Measurements from ENCODE around the gene KLHL7. TPM values are rescaled to one million over a fixed set of nuclear protein-coding genes. Genes with fewer than 3 reads are reported as not detected.
A peak's percentile ranks its signal among the peaks of the same experiment; 100 is the strongest.

Gene KLHL7
- total RNA-seq, 1 donor from 2014 or later: 1.2 TPM

GRCh38 chr7:23076772-23077171 lies 28.8 kb upstream of the KLHL7 start:
- Histone ChIP-seq H3K27ac (peak overlapping the region; percentile 43 to 49), H3K36me3 (no peaks in the 10 kb centered on the region), H3K4me3 (no peak overlapping the region), H3K4me1 (peaks cover 4 to 19% of the 10 kb centered on the region in 2 donors), H3K27me3 (no peaks in the 10 kb centered on the region), H3K9me3 (no peaks in the 10 kb centered on the region)
- TF ChIP-seq CTCF (IDR thresholded peaks at IDR 0.05): no peak
- intact Hi-C loops (cut with DNase I): no loop called here
- DNase-seq (ENCODE audit: low spot score in 2 of 2): no peak

GRCh38 chr7:23093111-23093510 lies 12.5 kb upstream of the KLHL7 start:
- no peak overlapping the region for H3K27ac ChIP-seq
- intact Hi-C loops (cut with DNase I): no loop called here
- no peak for TF ChIP-seq CTCF (IDR thresholded peaks at IDR 0.05)
- no peaks in the 10 kb centered on the region for H3K36me3 ChIP-seq
- no peak for DNase-seq (ENCODE audit: low spot score in 2 of 2)
- no peaks in the 10 kb centered on the region for H3K27me3 ChIP-seq
- H3K9me3 ChIP-seq: no peaks in the 10 kb centered on the region
- no peaks in the 10 kb centered on the region for H3K4me1 ChIP-seq
- no peak overlapping the region for H3K4me3 ChIP-seq

GRCh38 chr7:23093546-23093945 lies 12.0 kb upstream of the KLHL7 start:
- intact Hi-C loops (cut with DNase I): no loop called here
- no peaks in the 10 kb centered on the region for H3K27me3 ChIP-seq
- H3K9me3 ChIP-seq: no peaks in the 10 kb centered on the region
- no peak for DNase-seq (ENCODE audit: low spot score in 2 of 2)
- H3K4me1 ChIP-seq: no peaks in the 10 kb centered on the region
- H3K36me3 ChIP-seq: no peaks in the 10 kb centered on the region
- no peak overlapping the region for H3K27ac ChIP-seq
- no peak for TF ChIP-seq CTCF (IDR thresholded peaks at IDR 0.05)
- no peak overlapping the region for H3K4me3 ChIP-seq

GRCh38 chr7:23096518-23097290 lies 8.9 kb upstream of the KLHL7 start:
- Histone ChIP-seq H3K27me3 (no peaks in the 10 kb centered on the region), H3K4me3 (no peak overlapping the region), H3K36me3 (no peaks in the 10 kb centered on the region), H3K4me1 (no peaks in the 10 kb centered on the region), H3K27ac (no peak overlapping the region), H3K9me3 (no peaks in the 10 kb centered on the region)
- TF ChIP-seq CTCF (IDR thresholded peaks at IDR 0.05): no peak
- intact Hi-C loops (cut with DNase I): no loop called here
- no peak for DNase-seq (ENCODE audit: low spot score in 2 of 2)

- Histone ChIP-seq H3K4me3 (no peak overlapping the region), H3K27me3 (no peaks in the 10 kb centered on the region), H3K27ac (no peak overlapping the region), H3K4me1 (no peaks in the 10 kb centered on the region), H3K9me3 (peaks cover 0 to 9% of the 10 kb centered on the region in 2 donors), H3K36me3 (no peaks in the 10 kb centered on the region)
- no peak for DNase-seq (ENCODE audit: low spot score in 2 of 2)
- no peak for TF ChIP-seq CTCF (IDR thresholded peaks at IDR 0.05)
- intact Hi-C loops (cut with DNase I): no loop called here
These were observed 7.6 kb upstream of the KLHL7 start for GRCh38 chr7:23098029-23098428.

Measured in ascending aorta (tissue), 2 donors.